Esophagus muscularis mucosa (tissue), 4 donors: ENCODE measurements around the gene TAX1BP3. TPM values are rescaled to one million over a fixed set of nuclear protein-coding genes. Genes with fewer than 3 reads are reported as not detected.

Experiments
- DNase-seq: peaks from one replicate; pipeline ENCODE4 v3.0.0-alpha.2; 2017; ENCODE audit errors: extremely low spot score
- H3K27ac ChIP-seq, 4 donors: fragments of 200-600 bp; sonication (generic); replicated peaks in 1 of 4; 1 replicate in 3 of 4; 2 replicates in 1 of 4; pipeline ENCODE4 v1.5.1; 2016 to 2019; ENCODE audit warnings: mild to moderate bottlenecking in 1 of 4
- H3K27me3 ChIP-seq, 4 donors: fragments of 200-600 bp; sonication (generic); one replicate each; pipeline versions ENCODE4 v1.5.1 to v1.6.0; 2016 to 2019
- H3K36me3 ChIP-seq, 4 donors: fragments of 200-600 bp; sonication (generic); one replicate each; pipeline ENCODE4 v1.5.1; 2016 to 2019
- H3K4me1 ChIP-seq, 4 donors: fragments of 200-600 bp; sonication (generic); one replicate each; pipeline ENCODE4 v1.5.1; 2016 to 2019
- H3K4me3 ChIP-seq, 4 donors: fragments of 200-600 bp; sonication (generic); 1 replicate in 2 of 4; 2 replicates in 2 of 4; pipeline ENCODE4 v1.5.1; 2016 to 2019; ENCODE audit warnings: mild to moderate bottlenecking in 4 of 4, moderate library complexity in 1 of 4
- H3K9me3 ChIP-seq, 4 donors: fragments of 200-600 bp; sonication (generic); 1 replicate in 3 of 4; 2 replicates in 1 of 4; pipeline ENCODE4 v1.5.1; 2016 to 2019
- EP300 ChIP-seq: sonication (generic); formaldehyde crosslinking; IDR thresholded peaks from one replicate; pipeline ENCODE4 v1.6.1; 2017; ENCODE audit warnings: antibody characterized with exemption
- POLR2A ChIP-seq: fragments of 450-650 bp; IDR thresholded peaks from one replicate; pipeline ENCODE4 v1.6.1; 2017; ENCODE audit warnings: antibody characterized with exemption, moderate library complexity, mild to moderate bottlenecking, low read depth
- POLR2AphosphoS5 ChIP-seq, 2 donors: sonication (generic); formaldehyde crosslinking; IDR thresholded peaks; one replicate each; pipeline ENCODE4 v1.6.1; 2017; ENCODE audit warnings: antibody characterized with exemption in 2 of 2
- WGBS: methylation state at CpG from one replicate; pipeline ENCODE4 v1.1.5; 2018; 5-methylcytosine and 5-hydroxymethylcytosine counted together
- intact Hi-C: fragments of 100-400 bp; cut with DNase I; formaldehyde crosslinking; loops from one replicate; pipeline ENCODE4 v1.15.1; 2023
- total RNA-seq, 4 donors: library from RNA; depleted of rRNA; stranded (reverse); fragments of >200 nt; gene quantifications; one replicate each; pipeline versions ENCODE4 v1.1.0 to v1.2.1, GENCODE V29; 2016
- TF ChIP-seq, protein P1 (sequence below), 3 experiments: fragments of 200-600 bp in 2 of 3; fragments of 450-650 bp in 1 of 3; sonication (generic) in 2 of 3; IDR thresholded peaks; one replicate each; pipeline ENCODE4 v1.5.1; 2017 to 2019; ENCODE audit warnings: antibody characterized with exemption in 3 of 3, mild to moderate bottlenecking in 2 of 3, moderate library complexity in 1 of 3

Gene TAX1BP3
- total RNA-seq, 4 donors from 2014 or later = 98.0 to 175 (median 115) TPM

DNA sequence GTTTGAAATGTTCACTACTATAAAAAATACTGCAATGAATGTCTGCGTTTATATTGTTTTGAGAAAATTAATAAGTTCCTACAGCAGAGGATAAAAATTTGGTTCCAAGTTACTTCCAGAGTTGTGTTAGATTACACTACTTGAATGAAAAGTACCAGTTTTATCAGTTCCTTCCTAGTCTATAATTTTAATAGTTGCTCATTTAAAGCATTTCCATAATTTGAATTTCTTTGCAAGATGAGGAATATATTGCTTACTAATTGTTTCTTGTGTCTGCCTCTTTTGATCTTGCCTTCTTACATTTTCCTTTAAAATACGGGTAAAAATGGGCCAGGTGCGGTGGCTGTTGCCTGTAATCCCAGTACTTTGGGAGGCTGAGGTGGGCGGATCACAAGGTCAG is 4.2 kb upstream of the TAX1BP3 start:
- H3K27ac ChIP-seq = no peak overlapping the region
- no peak for DNase-seq
- peaks cover 0 to 19% (median 2%) of the 10 kb centered on the region in 4 donors for H3K36me3 ChIP-seq
- 99% methylated on average over 4 of the region's 4 CpGs for WGBS
- H3K4me1 ChIP-seq = peaks cover 13 to 27% (median 17%) of the 10 kb centered on the region in 4 donors
- TF ChIP-seq POLR2A = no peak
- TF ChIP-seq POLR2AphosphoS5 (IDR thresholded peaks at IDR 0.05) = no peak
- TF ChIP-seq, protein P1, sequence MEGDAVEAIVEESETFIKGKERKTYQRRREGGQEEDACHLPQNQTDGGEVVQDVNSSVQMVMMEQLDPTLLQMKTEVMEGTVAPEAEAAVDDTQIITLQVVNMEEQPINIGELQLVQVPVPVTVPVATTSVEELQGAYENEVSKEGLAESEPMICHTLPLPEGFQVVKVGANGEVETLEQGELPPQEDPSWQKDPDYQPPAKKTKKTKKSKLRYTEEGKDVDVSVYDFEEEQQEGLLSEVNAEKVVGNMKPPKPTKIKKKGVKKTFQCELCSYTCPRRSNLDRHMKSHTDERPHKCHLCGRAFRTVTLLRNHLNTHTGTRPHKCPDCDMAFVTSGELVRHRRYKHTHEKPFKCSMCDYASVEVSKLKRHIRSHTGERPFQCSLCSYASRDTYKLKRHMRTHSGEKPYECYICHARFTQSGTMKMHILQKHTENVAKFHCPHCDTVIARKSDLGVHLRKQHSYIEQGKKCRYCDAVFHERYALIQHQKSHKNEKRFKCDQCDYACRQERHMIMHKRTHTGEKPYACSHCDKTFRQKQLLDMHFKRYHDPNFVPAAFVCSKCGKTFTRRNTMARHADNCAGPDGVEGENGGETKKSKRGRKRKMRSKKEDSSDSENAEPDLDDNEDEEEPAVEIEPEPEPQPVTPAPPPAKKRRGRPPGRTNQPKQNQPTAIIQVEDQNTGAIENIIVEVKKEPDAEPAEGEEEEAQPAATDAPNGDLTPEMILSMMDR (IDR thresholded peaks at IDR 0.05) = no peak
- H3K4me3 ChIP-seq = no peak overlapping the region
- no peaks in the 10 kb centered on the region for H3K9me3 ChIP-seq
- H3K27me3 ChIP-seq = peaks cover 0 to 3% (median 0%) of the 10 kb centered on the region in 4 donors
- intact Hi-C loops = no loop called here

DNA sequence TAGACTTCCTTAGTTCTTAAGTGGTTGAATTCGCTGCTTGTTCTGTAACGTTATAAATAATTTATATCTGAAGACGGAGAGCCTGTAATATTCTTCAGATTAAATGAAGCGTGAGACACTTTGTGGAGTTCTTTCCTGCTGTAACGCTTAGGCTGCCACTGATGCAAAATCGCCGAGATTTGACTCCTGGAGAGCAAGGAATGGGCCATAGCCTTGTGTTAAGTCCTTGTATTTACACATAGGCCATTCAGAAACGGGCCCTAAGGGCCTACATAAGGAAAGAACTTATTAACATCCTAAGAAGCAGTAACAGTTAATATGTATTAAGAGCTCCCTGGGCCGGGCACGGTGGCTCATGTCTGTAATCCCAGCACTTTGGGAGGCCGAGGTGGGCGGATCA is 1.2 kb upstream of the TAX1BP3 start:
- Histone ChIP-seq H3K4me1 (peaks cover 34 to 48% (median 40%) of the 10 kb centered on the region in 4 donors), H3K4me3 (peak overlapping the region; percentile 92 to 99 (median 96)), H3K27me3 (no peaks in the 10 kb centered on the region), H3K27ac (peak overlapping the region in 2 of 4 donors; percentile 95 to 99), H3K36me3 (peaks cover 0 to 23% (median 8%) of the 10 kb centered on the region in 4 donors), H3K9me3 (no peaks in the 10 kb centered on the region)
- no peak for DNase-seq
- intact Hi-C loops = loop anchor here (2.0 kb wide), 1 partner anchor 33 kb away; the partner anchor contains the start of genes CTNS and SHPK
- 55% methylated on average over 12 of the region's 12 CpGs for WGBS
- TF ChIP-seq POLR2AphosphoS5 (IDR thresholded peaks at IDR 0.05) (no peak), EP300 (no peak), POLR2A (no peak)
- TF ChIP-seq, protein P1 (IDR thresholded peaks at IDR 0.05) = no peak

DNA sequence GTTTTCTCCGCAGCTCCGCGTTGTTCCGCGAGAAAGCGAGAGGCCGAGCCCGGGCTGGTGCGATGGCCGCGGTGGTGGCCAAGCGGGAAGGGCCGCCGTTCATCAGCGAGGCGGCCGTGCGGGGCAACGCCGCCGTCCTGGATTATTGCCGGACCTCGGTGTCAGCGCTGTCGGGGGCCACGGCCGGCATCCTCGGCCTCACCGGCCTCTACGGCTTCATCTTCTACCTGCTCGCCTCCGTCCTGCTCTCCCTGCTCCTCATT is 638 bp upstream of the TAX1BP3 start:
- TF ChIP-seq POLR2AphosphoS5 (IDR thresholded peaks at IDR 0.05) (no peak), POLR2A (no peak), EP300 (no peak)
- TF ChIP-seq, protein P1 (IDR thresholded peaks at IDR 0.05) = no peak
- H3K36me3 ChIP-seq = peaks cover 5 to 28% (median 13%) of the 10 kb centered on the region in 4 donors
- no peak for DNase-seq
- under 1% methylated on average over 32 of the region's 32 CpGs for WGBS
- H3K27ac ChIP-seq = peak overlapping the region; percentile 95 to 99 (median 98)
- H3K9me3 ChIP-seq = no peaks in the 10 kb centered on the region
- intact Hi-C loops = loop anchor here (2.0 kb wide), 1 partner anchor 32 kb away; the partner anchor contains the start of genes CTNS and SHPK
- peak overlapping the region; percentile 92 to 99 (median 96) for H3K4me3 ChIP-seq
- no peaks in the 10 kb centered on the region for H3K27me3 ChIP-seq
- peaks cover 34 to 48% (median 42%) of the 10 kb centered on the region in 4 donors for H3K4me1 ChIP-seq

DNA sequence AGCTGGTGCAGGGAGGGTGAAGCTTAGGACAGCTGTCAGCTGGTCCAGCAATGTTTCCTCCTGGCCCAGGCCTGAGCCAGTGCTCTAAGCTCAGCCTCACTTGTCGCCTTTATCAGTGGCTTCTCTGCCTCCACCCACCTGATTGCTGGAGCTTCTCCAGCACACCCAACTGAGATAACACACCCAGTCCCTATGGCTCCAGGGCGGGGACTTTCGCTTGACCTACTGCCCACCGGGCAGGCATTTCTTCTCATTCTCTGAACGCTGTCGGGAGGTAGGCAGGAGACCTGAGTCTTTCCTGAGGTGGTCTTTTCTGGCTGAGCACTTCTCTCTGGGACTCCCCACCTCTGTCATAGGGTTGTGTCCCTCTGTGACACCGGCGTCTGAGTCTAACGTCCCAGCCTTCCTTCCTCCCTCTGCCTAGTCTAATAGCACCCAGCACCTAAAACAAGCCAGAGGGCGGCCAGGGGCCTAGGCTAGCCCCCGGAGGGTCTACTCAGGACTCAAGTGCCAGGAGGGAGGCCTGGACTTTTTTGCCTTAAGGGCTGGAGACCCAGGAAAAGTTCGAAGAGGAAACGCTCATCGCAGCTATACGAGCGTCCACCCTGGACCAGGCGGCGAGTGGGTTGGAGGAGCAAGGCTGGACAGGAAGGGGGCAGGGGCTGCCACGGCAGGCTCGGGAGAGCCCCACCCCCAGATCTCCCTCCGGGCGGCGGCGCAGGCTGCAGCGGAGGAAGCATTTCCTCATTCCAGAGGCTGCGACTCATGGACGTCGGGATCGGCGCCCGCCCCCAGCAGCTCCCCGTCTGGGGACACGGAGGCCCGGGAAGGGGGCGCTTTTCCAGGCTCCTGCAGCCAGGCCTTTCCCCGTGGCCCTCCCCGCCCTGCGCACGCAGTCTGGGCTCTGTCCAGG is 756 bp downstream of the TAX1BP3 start:
- H3K27ac ChIP-seq = peak overlapping the region; percentile 95 to 99 (median 98)
- peak; percentile 94 for DNase-seq
- H3K27me3 ChIP-seq = no peaks in the 10 kb centered on the region
- WGBS = 15% methylated on average over 9 of the region's 39 CpGs
- TF ChIP-seq POLR2AphosphoS5 (IDR thresholded peaks at IDR 0.05) (peak in 1 of 2 donors; percentile 69), POLR2A (no peak)
- H3K9me3 ChIP-seq = no peaks in the 10 kb centered on the region
- H3K4me1 ChIP-seq = peaks cover 34 to 48% (median 42%) of the 10 kb centered on the region in 4 donors
- peaks cover 15 to 40% (median 27%) of the 10 kb centered on the region in 4 donors for H3K36me3 ChIP-seq
- intact Hi-C loops = loop anchor here (2.0 kb wide), 1 partner anchor 31 kb away; the partner anchor contains the start of genes CTNS and SHPK
- peak overlapping the region; percentile 92 to 99 (median 96) for H3K4me3 ChIP-seq

DNA sequence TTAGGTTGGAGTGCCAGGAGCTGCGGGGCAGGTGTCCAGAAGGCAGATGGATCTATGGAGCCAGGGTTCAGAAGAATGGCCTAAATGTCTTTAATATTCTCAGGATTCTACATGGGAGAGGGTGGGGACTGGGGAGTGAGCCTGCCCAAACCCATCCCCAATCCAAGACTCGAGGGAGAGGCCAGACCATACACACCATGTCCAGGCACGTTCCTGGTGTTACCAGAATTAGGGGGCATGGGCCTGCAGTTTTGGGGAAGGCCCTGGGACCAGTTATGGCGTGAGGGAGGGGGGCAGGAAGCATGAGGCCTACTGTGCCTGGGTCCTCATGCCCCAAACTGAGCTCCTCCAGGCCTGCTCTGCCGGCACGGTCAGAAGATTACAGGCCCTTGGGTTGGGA is 1.9 kb downstream of the TAX1BP3 start:
- no peak for DNase-seq
- intact Hi-C loops = no loop called here
- Histone ChIP-seq H3K27me3 (no peaks in the 10 kb centered on the region), H3K9me3 (no peaks in the 10 kb centered on the region), H3K4me1 (peaks cover 34 to 48% (median 42%) of the 10 kb centered on the region in 4 donors), H3K27ac (peak overlapping the region; percentile 95 to 99 (median 98)), H3K4me3 (peak overlapping the region in 2 of 4 donors; percentile 26 to 95), H3K36me3 (peaks cover 15 to 48% (median 38%) of the 10 kb centered on the region in 4 donors)
- TF ChIP-seq POLR2AphosphoS5 (IDR thresholded peaks at IDR 0.05) (no peak), EP300 (no peak), POLR2A (no peak)
- TF ChIP-seq, protein P1 (IDR thresholded peaks at IDR 0.05) = no peak
- WGBS = 84% methylated on average over 4 of the region's 6 CpGs
